NCI-H2196 treated with DMSO at 0.1 percent for 48 hours (cell line): ENCODE results near the gene AP5Z1.

ENCODE experiments used
- DNase-seq: peaks from one replicate; lab custom pipeline; 2025; ENCODE audit not compliant: unreplicated experiment; lab: John Stamatoyannopoulos, UW

Gene AP5Z1

GRCh38 chr7:4745265-4745919 is 30.0 kb upstream of the AP5Z1 start:
- no peak for DNase-seq

- DNase-seq = no peak
Observed at GRCh38 chr7:4745971-4746919, 29.2 kb upstream of the AP5Z1 start.

- DNase-seq = no peak
Observed at GRCh38 chr7:4747013-4747412, 28.4 kb upstream of the AP5Z1 start.

GRCh38 chr7:4747746-4748145 is 27.7 kb upstream of the AP5Z1 start:
- DNase-seq = no peak

- DNase-seq = no peak
Observed at GRCh38 chr7:4748231-4748681, 27.2 kb upstream of the AP5Z1 start.

- DNase-seq = no peak
Observed at GRCh38 chr7:4749363-4749762, 26.1 kb upstream of the AP5Z1 start.

- DNase-seq = no peak
Observed at GRCh38 chr7:4749798-4750197, 25.6 kb upstream of the AP5Z1 start.

- DNase-seq = no peak
Observed at GRCh38 chr7:4751398-4751947, 23.9 kb upstream of the AP5Z1 start.

- peak; percentile 58 for DNase-seq
Observed at GRCh38 chr7:4753598-4754432, 21.6 kb upstream of the AP5Z1 start.

- DNase-seq = no peak
Observed at GRCh38 chr7:4754433-4755010, 20.9 kb upstream of the AP5Z1 start.

GRCh38 chr7:4755045-4755444 is 20.4 kb upstream of the AP5Z1 start:
- DNase-seq = no peak

- DNase-seq = no peak
Observed at GRCh38 chr7:4758111-4758510, 17.3 kb upstream of the AP5Z1 start.

- no peak for DNase-seq
Observed at GRCh38 chr7:4758791-4759190, 16.6 kb upstream of the AP5Z1 start.

- no peak for DNase-seq
Observed at GRCh38 chr7:4759211-4759610, 16.2 kb upstream of the AP5Z1 start.

- DNase-seq = no peak
Observed at GRCh38 chr7:4760952-4761351, 14.5 kb upstream of the AP5Z1 start.

- no peak for DNase-seq
Observed at GRCh38 chr7:4762121-4763055, 13.0 kb upstream of the AP5Z1 start.

- no peak for DNase-seq
Observed at GRCh38 chr7:4763091-4763793, 12.2 kb upstream of the AP5Z1 start.

GRCh38 chr7:4763794-4764185 is 11.6 kb upstream of the AP5Z1 start:
- DNase-seq = no peak

GRCh38 chr7:4764402-4765007 is 10.9 kb upstream of the AP5Z1 start:
- DNase-seq = no peak
